OCI-LY1 (cell line): ENCODE measurements around the gene MAP2K6.

Experiments
- H2AFZ ChIP-seq: fragments of 200-600 bp; sonication (generic), shearing (Covaris generic); 2 replicates; pipeline ENCODE4 v1.6.0; 2014; ENCODE audit warnings: antibody characterized with exemption, mild to moderate bottlenecking, low read length
- H3F3A ChIP-seq: fragments of 200-600 bp; sonication (generic), shearing (Covaris generic); 2 replicates; pipeline ENCODE4 v1.6.0; 2014; ENCODE audit warnings: mild to moderate bottlenecking, antibody characterized with exemption, low read length, moderate library complexity; ENCODE audit not compliant: insufficient read depth
- H3K27ac ChIP-seq: fragments of 200-600 bp; sonication (generic); 2 replicates; pipeline ENCODE4 v1.5.1; 2014; ENCODE audit warnings: low read length, mixed run types, mild to moderate bottlenecking, low read depth; ENCODE audit not compliant: poor library complexity, severe bottlenecking
- H3K27me3 ChIP-seq: fragments of 200-600 bp; sonication (generic); 2 replicates; pipeline ENCODE4 v1.6.0; 2014; ENCODE audit warnings: antibody characterized with exemption, mild to moderate bottlenecking, low read length, moderate library complexity; ENCODE audit not compliant: insufficient read depth
- H3K36me3 ChIP-seq: fragments of 200-600 bp; sonication (generic); 2 replicates; pipeline ENCODE4 v1.6.1; 2014; ENCODE audit warnings: mild to moderate bottlenecking, antibody characterized with exemption, low read length, moderate library complexity, mixed read lengths; ENCODE audit not compliant: insufficient read depth
- H3K4me1 ChIP-seq: fragments of 200-600 bp; sonication (generic); 2 replicates; pipeline ENCODE4 v1.5.1; 2014; ENCODE audit warnings: mild to moderate bottlenecking, low read length, moderate library complexity; ENCODE audit not compliant: insufficient read depth, severe bottlenecking
- H3K4me2 ChIP-seq: fragments of 200-600 bp; sonication (generic), shearing (Covaris generic); 2 replicates; pipeline ENCODE4 v1.6.1; 2014; ENCODE audit warnings: low read length
- H3K4me3 ChIP-seq: fragments of 200-600 bp; sonication (generic); 2 replicates; pipeline ENCODE4 v1.5.1; 2014; ENCODE audit warnings: low read length, low read depth, mild to moderate bottlenecking, mixed read lengths; ENCODE audit not compliant: poor library complexity, severe bottlenecking
- H3K79me2 ChIP-seq: fragments of 200-600 bp; shearing (Covaris generic); 2 replicates; pipeline ENCODE4 v1.6.1; 2016; ENCODE audit warnings: mixed run types, low read length, mixed read lengths; ENCODE audit not compliant: insufficient read depth
- H3K9ac ChIP-seq: fragments of 200-600 bp; sonication (generic), shearing (Covaris generic); 2 replicates; pipeline ENCODE4 v1.6.1; 2014; ENCODE audit warnings: mild to moderate bottlenecking, low read length, mixed read lengths
- H3K9me2 ChIP-seq: fragments of 200-600 bp; sonication (generic), shearing (Covaris generic); 2 replicates; pipeline ENCODE4 v1.6.1; 2014; ENCODE audit warnings: low read depth, mild to moderate bottlenecking, low read length, mixed read lengths
- H3K9me3 ChIP-seq: fragments of 200-600 bp; shearing (Covaris generic); 2 replicates; pipeline ENCODE4 v1.6.1; 2014; ENCODE audit warnings: low read length, mixed read lengths
- H4K20me1 ChIP-seq: fragments of 200-600 bp; sonication (generic), shearing (Covaris generic); 2 replicates; pipeline ENCODE4 v1.6.0; 2016; ENCODE audit warnings: mild to moderate bottlenecking, low read length; ENCODE audit not compliant: insufficient read depth
- EZH2 ChIP-seq: fragments of 200-600 bp; sonication (generic), shearing (Covaris generic); IDR thresholded peaks from 2 replicates; pipeline ENCODE4 v1.8.0; 2017; ENCODE audit warnings: borderline replicate concordance, mixed run types, mild to moderate bottlenecking, antibody characterized with exemption, low read length, moderate library complexity, mixed read lengths
- TF ChIP-seq, protein P1 (sequence below): fragments of 200-600 bp; sonication (generic), shearing (Covaris generic); IDR thresholded peaks from 2 replicates; pipeline ENCODE4 v1.5.1; 2017; ENCODE audit warnings: mild to moderate bottlenecking, antibody characterized with exemption, low read length, moderate library complexity, mixed read lengths

Gene MAP2K6

DNA sequence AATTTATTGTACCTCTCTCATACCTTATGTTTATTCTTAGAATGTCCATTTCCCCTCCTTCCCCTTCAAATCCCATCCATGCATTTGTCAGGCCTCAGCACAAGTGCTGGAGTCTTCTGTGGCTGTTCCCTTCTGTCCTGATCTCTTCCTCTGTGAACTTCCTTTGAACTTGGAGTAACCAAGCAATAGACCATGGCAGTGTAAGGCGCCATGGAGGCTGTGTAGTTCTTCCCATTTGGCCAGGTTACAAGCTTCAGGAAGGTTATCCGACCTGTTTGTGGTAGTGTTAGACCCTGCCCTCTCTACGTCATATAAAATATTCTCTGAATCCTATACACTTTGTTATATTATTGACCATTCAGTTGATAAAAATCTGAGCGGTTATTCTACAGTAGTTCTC is 28.6 kb downstream of the MAP2K6 start:
- H4K20me1 ChIP-seq, result no peaks in the 10 kb centered on the region
- no peaks in the 10 kb centered on the region for H3K36me3 ChIP-seq
- H3K27ac ChIP-seq, result no peak overlapping the region
- H3K9ac ChIP-seq, result no peak overlapping the region
- H3K9me2 ChIP-seq, result no peaks in the 10 kb centered on the region
- no peak overlapping the region for H3K4me3 ChIP-seq
- no peaks in the 10 kb centered on the region for H3K9me3 ChIP-seq
- no peaks in the 10 kb centered on the region for H3K4me1 ChIP-seq
- H3F3A ChIP-seq, result no peaks in the 10 kb centered on the region
- no peak overlapping the region for H3K4me2 ChIP-seq
- no peak overlapping the region for H2AFZ ChIP-seq
- no peaks in the 10 kb centered on the region for H3K79me2 ChIP-seq
- no peaks in the 10 kb centered on the region for H3K27me3 ChIP-seq
- TF ChIP-seq, protein P1, sequence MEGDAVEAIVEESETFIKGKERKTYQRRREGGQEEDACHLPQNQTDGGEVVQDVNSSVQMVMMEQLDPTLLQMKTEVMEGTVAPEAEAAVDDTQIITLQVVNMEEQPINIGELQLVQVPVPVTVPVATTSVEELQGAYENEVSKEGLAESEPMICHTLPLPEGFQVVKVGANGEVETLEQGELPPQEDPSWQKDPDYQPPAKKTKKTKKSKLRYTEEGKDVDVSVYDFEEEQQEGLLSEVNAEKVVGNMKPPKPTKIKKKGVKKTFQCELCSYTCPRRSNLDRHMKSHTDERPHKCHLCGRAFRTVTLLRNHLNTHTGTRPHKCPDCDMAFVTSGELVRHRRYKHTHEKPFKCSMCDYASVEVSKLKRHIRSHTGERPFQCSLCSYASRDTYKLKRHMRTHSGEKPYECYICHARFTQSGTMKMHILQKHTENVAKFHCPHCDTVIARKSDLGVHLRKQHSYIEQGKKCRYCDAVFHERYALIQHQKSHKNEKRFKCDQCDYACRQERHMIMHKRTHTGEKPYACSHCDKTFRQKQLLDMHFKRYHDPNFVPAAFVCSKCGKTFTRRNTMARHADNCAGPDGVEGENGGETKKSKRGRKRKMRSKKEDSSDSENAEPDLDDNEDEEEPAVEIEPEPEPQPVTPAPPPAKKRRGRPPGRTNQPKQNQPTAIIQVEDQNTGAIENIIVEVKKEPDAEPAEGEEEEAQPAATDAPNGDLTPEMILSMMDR, result no peak
- TF ChIP-seq EZH2, result no peak

DNA sequence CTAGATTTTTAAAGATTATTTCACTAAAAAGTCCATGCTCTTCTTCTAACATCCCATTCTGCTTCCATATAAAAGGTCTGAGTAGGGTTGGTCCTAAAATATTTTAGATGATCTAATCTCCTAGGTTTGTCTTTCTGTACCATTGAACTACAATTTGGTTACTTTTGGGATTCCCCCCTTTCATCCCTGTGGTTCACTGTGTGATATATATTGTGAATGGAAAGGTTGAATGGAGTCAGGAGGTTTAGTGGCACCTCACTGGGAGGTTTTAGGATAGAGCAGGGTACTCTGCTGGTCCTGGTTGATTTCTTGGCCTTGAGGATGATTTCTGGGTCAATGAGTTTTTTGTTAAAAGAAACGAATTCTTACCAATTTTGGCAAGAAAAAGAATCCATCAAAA is 29.5 kb downstream of the MAP2K6 start:
- H3K4me1 ChIP-seq, result no peaks in the 10 kb centered on the region
- no peaks in the 10 kb centered on the region for H3K9me2 ChIP-seq
- no peak overlapping the region for H3K4me2 ChIP-seq
- no peaks in the 10 kb centered on the region for H3F3A ChIP-seq
- no peak overlapping the region for H3K9ac ChIP-seq
- no peak overlapping the region for H2AFZ ChIP-seq
- no peaks in the 10 kb centered on the region for H3K9me3 ChIP-seq
- no peaks in the 10 kb centered on the region for H4K20me1 ChIP-seq
- no peaks in the 10 kb centered on the region for H3K27me3 ChIP-seq
- TF ChIP-seq, protein P1, result no peak
- no peak for TF ChIP-seq EZH2
- no peaks in the 10 kb centered on the region for H3K79me2 ChIP-seq
- H3K36me3 ChIP-seq, result no peaks in the 10 kb centered on the region
- no peak overlapping the region for H3K27ac ChIP-seq
- H3K4me3 ChIP-seq, result no peak overlapping the region

DNA sequence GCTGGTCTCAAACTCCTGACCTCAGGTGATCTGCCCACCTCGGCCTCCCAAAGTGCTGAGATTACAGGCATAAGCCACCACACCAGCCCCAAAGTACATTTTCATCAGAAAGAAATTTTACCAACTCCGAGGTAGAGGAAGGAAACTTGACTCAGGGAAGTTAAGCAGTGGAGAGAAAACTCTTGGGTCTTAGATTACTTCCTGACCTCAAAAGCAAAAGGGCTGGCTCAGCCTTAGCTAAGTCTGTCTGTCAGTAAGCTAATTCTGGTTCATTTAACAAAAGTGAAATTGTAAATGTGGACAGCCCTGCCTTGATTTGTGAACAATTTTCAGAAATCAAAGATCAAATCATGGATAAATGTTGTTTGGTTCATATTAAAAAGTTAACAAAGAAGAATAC is 30.6 kb downstream of the MAP2K6 start:
- Histone ChIP-seq H3K27me3 (no peaks in the 10 kb centered on the region), H3K27ac (no peak overlapping the region), H3K9me3 (no peaks in the 10 kb centered on the region), H3F3A (no peaks in the 10 kb centered on the region), H3K4me3 (no peak overlapping the region), H3K4me2 (no peak overlapping the region), H3K9me2 (no peaks in the 10 kb centered on the region), H2AFZ (no peak overlapping the region), H3K9ac (no peak overlapping the region), H3K36me3 (no peaks in the 10 kb centered on the region), H3K4me1 (no peaks in the 10 kb centered on the region), H4K20me1 (no peaks in the 10 kb centered on the region), H3K79me2 (no peaks in the 10 kb centered on the region)
- no peak for TF ChIP-seq EZH2
- TF ChIP-seq, protein P1, result no peak
